GM12878 (cell line): ENCODE data around the gene DDX4. TPM values are rescaled to one million over a fixed set of nuclear protein-coding genes. Genes with fewer than 3 reads are reported as not detected.

Source experiments
- ATAC-seq: fragments of 200-7000 bp; cut with Tn5 transposase; 3 replicates; pipeline ENCODE4 v1.9.1; 2020; ENCODE audit warnings: mild to moderate bottlenecking, moderate library complexity
- BruUV-seq: library from RNA; stranded (reverse); fragments of 400-500 nt; replicated peaks from 2 replicates; lab custom pipeline; 2021; lab: Mats Ljungman, UMichigan
- CTCF ChIA-PET: fragments of 300-600 bp; sonication (Branson Sonifier 250); formaldehyde crosslinking; extraction: SDS; loops from one replicate; lab custom pipeline; 2021; ENCODE audit warnings: inconsistent platforms; lab: Yijun Ruan, JAX
- POLR2A ChIA-PET: fragments of 350-600 bp; formaldehyde crosslinking; extraction: SDS; loops from one replicate; lab custom pipeline; 2021; ENCODE audit warnings: inconsistent platforms; lab: Charles Lee
- RAD21 ChIA-PET: fragments of 300-600 bp; sonication (Branson Sonifier 250); formaldehyde crosslinking; loops from one replicate; lab custom pipeline; 2023; ENCODE audit warnings: antibody characterized with exemption; ENCODE audit not compliant: unreplicated experiment; lab: Charles Lee
- SMC1A ChIA-PET: fragments of 300-600 bp; sonication (Branson Sonifier 250); formaldehyde crosslinking; loops from one replicate; lab custom pipeline; 2023; ENCODE audit not compliant: unreplicated experiment, uncharacterized antibody; lab: Charles Lee
- DNase-seq: peaks from one replicate; pipeline ENCODE4 v3.0.0-alpha.2; 2011; ENCODE audit warnings: low read depth, low spot score
- FAIRE-seq: peaks from 3 replicates; lab custom pipeline; 2011; peaks lifted over from hg19 to GRCh38; lab: Jason Lieb, UNC
- H2AFZ ChIP-seq: 2 replicates; pipeline ENCODE4 v1.6.0; 2011; ENCODE audit warnings: low read depth, low read length, control low read depth; ENCODE audit not compliant: control insufficient read depth
- H3K27ac ChIP-seq: 2 replicates; pipeline ENCODE4 v1.5.1; 2011; ENCODE audit warnings: control low read depth; ENCODE audit not compliant: control insufficient read depth, insufficient read depth
- H3K27me3 ChIP-seq, 2 experiments: replicated peaks in 1 of 2; 2 replicates each; pipeline versions ENCODE4 v1.6.0 to v1.6.1; 2011; ENCODE audit warnings: low read length in 1 of 2; ENCODE audit not compliant: control insufficient read depth in 2 of 2, insufficient read depth in 2 of 2
- H3K36me3 ChIP-seq, 2 experiments: 2 replicates each; pipeline ENCODE4 v1.5.1; 2011; ENCODE audit warnings: low read length in 1 of 2; ENCODE audit not compliant: control insufficient read depth in 2 of 2, insufficient read depth in 2 of 2
- H3K4me1 ChIP-seq: 2 replicates; pipeline ENCODE4 v1.6.1; 2011; ENCODE audit warnings: mild to moderate bottlenecking, low read length, moderate library complexity, mixed read lengths; ENCODE audit not compliant: control insufficient read depth, insufficient read depth
- H3K4me2 ChIP-seq: 2 replicates; pipeline ENCODE4 v1.6.0; 2011; ENCODE audit warnings: control low read depth; ENCODE audit not compliant: control insufficient read depth, insufficient read depth
- H3K4me3 ChIP-seq: fragments of 200-600 bp; sonication (generic); 2 replicates; pipeline ENCODE4 v1.5.1; 2016
- H3K79me2 ChIP-seq: 2 replicates; pipeline ENCODE4 v1.6.0; 2011; ENCODE audit warnings: low read length; ENCODE audit not compliant: control insufficient read depth, insufficient read depth
- H3K9ac ChIP-seq: 2 replicates; pipeline ENCODE4 v1.8.0; 2011; ENCODE audit warnings: low read length, control low read depth, mixed read lengths; ENCODE audit not compliant: control insufficient read depth, insufficient read depth
- H3K9me3 ChIP-seq: replicated peaks from 3 replicates; pipeline ENCODE4 v1.5.1; 2011; ENCODE audit warnings: mild to moderate bottlenecking, low read length; ENCODE audit not compliant: control insufficient read depth, insufficient read depth
- H4K20me1 ChIP-seq: 2 replicates; pipeline ENCODE4 v1.6.0; 2011; ENCODE audit not compliant: control insufficient read depth, insufficient read depth
- BHLHE40 ChIP-seq, 2 experiments: fragments of 450-650 bp in 1 of 2; IDR thresholded peaks; 2 replicates each; pipeline ENCODE4 v1.6.1; 2011 to 2017; ENCODE audit warnings: low read depth in 2 of 2, borderline replicate concordance in 1 of 2, improper control_type of control experiment in 1 of 2, low read length in 1 of 2, mild to moderate bottlenecking in 1 of 2
- FOXM1 ChIP-seq: IDR thresholded peaks from 2 replicates; pipeline ENCODE4 v1.6.1; 2012; ENCODE audit warnings: low read depth, mild to moderate bottlenecking, inconsistent platforms, low read length, moderate library complexity
- HDAC6 ChIP-seq: fragments of 200-600 bp; sonication (generic); IDR thresholded peaks from one replicate; pipeline ENCODE4 v1.8.0; 2017; ENCODE audit warnings: antibody characterized with exemption; ENCODE audit not compliant: unreplicated experiment
- NR2C2 ChIP-seq: IDR thresholded peaks from 2 replicates; pipeline ENCODE4 v1.6.1; 2011; ENCODE audit warnings: borderline replicate concordance, low read depth; ENCODE audit not compliant: control insufficient read depth, insufficient read length
- RCOR1 ChIP-seq: conservative IDR thresholded peaks from 2 replicates; pipeline ENCODE4 v1.6.1; 2012; ENCODE audit warnings: low read depth, low read length, improper control_type of control experiment
- TBL1XR1 ChIP-seq: IDR thresholded peaks from 2 replicates; pipeline ENCODE4 v1.6.1; 2012; ENCODE audit warnings: low read depth, low read length, improper control_type of control experiment
- WGBS: methylation state at CpG from one replicate; pipeline ENCODE4 v1.1.6; 2016; ENCODE audit warnings: low lambda C conversion rate; ENCODE audit not compliant: insufficient replicate concordance, insufficient coverage; ENCODE audit errors: missing lambda C conversion rate; 5-methylcytosine and 5-hydroxymethylcytosine counted together
- in situ Hi-C: fragments of 300-500 bp; cut with MboI; formaldehyde crosslinking; loops from 9 replicates; pipeline ENCODE4 v1.14.3; 2018; ENCODE audit warnings: mixed read lengths
- intact Hi-C: fragments of 100-400 bp; cut with micrococcal nuclease; formaldehyde crosslinking; loops from one replicate; pipeline ENCODE4 v1.14.2; 2022; ENCODE audit not compliant: unreplicated experiment
- polyA plus RNA-seq, 11 experiments: library from polyadenylated mRNA; depleted of rRNA in 4 of 11; unstranded in 6 of 11; stranded (reverse) in 5 of 11; fragments of >200 nt; fragmentation: Nextera tagmentation in 4 of 11; fragmentation: Illumina TruSeq in 1 of 11; extraction: Ambion mirVana in 4 of 11; extraction: Trizol in 1 of 11; gene quantifications; 1 replicate in 1 of 11; 2 replicates in 10 of 11; pipeline versions ENCODE4 v1.2.1 to v1.2.3, GENCODE V29; 2011 to 2016; ENCODE audit warnings: inconsistent platforms in 2 of 11, missing spikeins in 2 of 11, low read depth in 1 of 11
- total RNA-seq, 4 experiments: library from RNA; depleted of rRNA in 3 of 4; stranded (reverse); fragments of >200 nt in 3 of 4; fragmentation: Illumina TruSeq in 1 of 4; extraction: Trizol in 1 of 4; gene quantifications; 2 replicates each; pipeline versions ENCODE4 v1.2.1 to v1.2.3, GENCODE V29; 2013 to 2021
- TF ChIP-seq, protein P1 (sequence below): fragments of 450-650 bp; formaldehyde crosslinking; IDR thresholded peaks from 2 replicates; pipeline ENCODE4 v1.4.0; 2022; ENCODE audit warnings: mild to moderate bottlenecking, moderate library complexity
- TF ChIP-seq, protein P2 (sequence below): fragments of 150-350 bp; IDR thresholded peaks from 2 replicates; pipeline ENCODE4 v1.6.1; 2016; ENCODE audit warnings: low read depth, low read length
- TF ChIP-seq, protein P3 (sequence below): IDR thresholded peaks from 2 replicates; pipeline ENCODE4 v1.6.1; 2011; ENCODE audit warnings: low read depth, mild to moderate bottlenecking, low read length, moderate library complexity, borderline replicate concordance; ENCODE audit errors: extremely low read depth
- TF ChIP-seq, protein P4 (sequence below): fragments of 450-650 bp; conservative IDR thresholded peaks from 2 replicates; pipeline ENCODE4 v1.6.1; 2017; ENCODE audit warnings: mild to moderate bottlenecking, moderate library complexity
- TF ChIP-seq, protein P5 (sequence below): fragments of 450-650 bp; IDR thresholded peaks from 2 replicates; pipeline ENCODE4 v1.6.1; 2018; ENCODE audit warnings: mild to moderate bottlenecking, low read depth, moderate library complexity; ENCODE audit not compliant: partially characterized antibody

DDX4 gene
- total and polyA plus RNA-seq, 10 of the 15 experiments (the other 5 are each of a cell fraction or from before 2014, with no cell fraction given) = 0.05 to 0.36 (median 0.09) TPM; not detected in 4

DNA sequence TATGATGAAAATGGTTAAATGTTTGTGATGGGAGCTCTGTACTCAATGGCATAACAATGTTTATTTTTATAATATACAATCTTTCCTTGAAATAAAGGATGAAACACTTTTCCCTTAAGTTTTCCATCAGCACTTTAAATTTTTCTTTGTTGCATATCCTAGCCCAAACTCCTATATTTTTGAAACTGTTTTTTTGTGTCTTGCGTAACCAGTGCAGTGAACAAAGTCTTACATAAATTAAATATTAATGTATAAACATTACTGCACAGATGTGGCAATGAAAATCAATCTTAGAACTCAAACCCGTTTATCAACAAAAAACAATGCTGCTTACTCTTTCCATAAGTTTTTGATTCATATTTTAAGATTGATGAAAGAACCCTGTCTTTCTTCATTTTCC, 79.2 kb downstream of the DDX4 start:
- Histone ChIP-seq H3K4me1 (no peaks in the 10 kb centered on the region), H3K36me3 (no peaks in the 10 kb centered on the region), H3K27ac (no peak overlapping the region), H3K79me2 (no peaks in the 10 kb centered on the region), H2AFZ (no peak overlapping the region), H3K9me3 (no peaks in the 10 kb centered on the region; the same call in 2 of the 3 replicates), H3K27me3 (peaks cover 0 to 4% of the 10 kb centered on the region in 2 experiments; a peak in 1 of 4 replicates), H3K9ac (no peak overlapping the region), H3K4me2 (no peak overlapping the region), H4K20me1 (no peaks in the 10 kb centered on the region), H3K4me3 (no peak overlapping the region)
- RAD21 ChIA-PET = no interaction called here
- DNase-seq (no peak), FAIRE-seq (no peak), ATAC-seq (no peak)
- CTCF ChIA-PET = no interaction called here
- intact Hi-C loops (no loop called here), in situ Hi-C loops (no loop called here)
- no TSS peak for BruUV-seq
- SMC1A ChIA-PET = no interaction called here
- 33% methylated on average over 2 of the region's 2 CpGs for WGBS
- POLR2A ChIA-PET = no interaction called here
- TF ChIP-seq TBL1XR1 = no peak
- no peak for TF ChIP-seq FOXM1
- TF ChIP-seq HDAC6 = no peak
- TF ChIP-seq, protein P1, sequence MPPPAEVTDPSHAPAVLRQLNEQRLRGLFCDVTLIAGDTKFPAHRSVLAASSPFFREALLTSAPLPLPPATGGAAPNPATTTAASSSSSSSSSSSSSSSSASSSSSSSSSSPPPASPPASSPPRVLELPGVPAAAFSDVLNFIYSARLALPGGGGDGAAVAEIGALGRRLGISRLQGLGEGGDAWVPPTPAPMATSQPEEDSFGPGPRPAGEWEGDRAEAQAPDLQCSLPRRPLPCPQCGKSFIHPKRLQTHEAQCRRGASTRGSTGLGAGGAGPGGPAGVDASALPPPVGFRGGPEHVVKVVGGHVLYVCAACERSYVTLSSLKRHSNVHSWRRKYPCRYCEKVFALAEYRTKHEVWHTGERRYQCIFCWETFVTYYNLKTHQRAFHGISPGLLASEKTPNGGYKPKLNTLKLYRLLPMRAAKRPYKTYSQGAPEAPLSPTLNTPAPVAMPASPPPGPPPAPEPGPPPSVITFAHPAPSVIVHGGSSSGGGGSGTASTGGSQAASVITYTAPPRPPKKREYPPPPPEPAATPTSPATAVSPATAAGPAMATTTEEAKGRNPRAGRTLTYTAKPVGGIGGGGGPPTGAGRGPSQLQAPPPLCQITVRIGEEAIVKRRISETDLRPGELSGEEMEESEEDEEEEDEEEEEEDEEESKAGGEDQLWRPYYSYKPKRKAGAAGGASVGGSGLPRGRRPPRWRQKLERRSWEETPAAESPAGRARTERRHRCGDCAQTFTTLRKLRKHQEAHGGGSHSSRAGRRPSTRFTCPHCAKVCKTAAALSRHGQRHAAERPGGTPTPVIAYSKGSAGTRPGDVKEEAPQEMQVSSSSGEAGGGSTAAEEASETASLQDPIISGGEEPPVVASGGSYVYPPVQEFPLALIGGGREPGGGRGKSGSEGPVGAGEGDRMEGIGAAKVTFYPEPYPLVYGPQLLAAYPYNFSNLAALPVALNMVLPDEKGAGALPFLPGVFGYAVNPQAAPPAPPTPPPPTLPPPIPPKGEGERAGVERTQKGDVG (CRISPR knock-in tag) = no peak
- TF ChIP-seq, protein P2, sequence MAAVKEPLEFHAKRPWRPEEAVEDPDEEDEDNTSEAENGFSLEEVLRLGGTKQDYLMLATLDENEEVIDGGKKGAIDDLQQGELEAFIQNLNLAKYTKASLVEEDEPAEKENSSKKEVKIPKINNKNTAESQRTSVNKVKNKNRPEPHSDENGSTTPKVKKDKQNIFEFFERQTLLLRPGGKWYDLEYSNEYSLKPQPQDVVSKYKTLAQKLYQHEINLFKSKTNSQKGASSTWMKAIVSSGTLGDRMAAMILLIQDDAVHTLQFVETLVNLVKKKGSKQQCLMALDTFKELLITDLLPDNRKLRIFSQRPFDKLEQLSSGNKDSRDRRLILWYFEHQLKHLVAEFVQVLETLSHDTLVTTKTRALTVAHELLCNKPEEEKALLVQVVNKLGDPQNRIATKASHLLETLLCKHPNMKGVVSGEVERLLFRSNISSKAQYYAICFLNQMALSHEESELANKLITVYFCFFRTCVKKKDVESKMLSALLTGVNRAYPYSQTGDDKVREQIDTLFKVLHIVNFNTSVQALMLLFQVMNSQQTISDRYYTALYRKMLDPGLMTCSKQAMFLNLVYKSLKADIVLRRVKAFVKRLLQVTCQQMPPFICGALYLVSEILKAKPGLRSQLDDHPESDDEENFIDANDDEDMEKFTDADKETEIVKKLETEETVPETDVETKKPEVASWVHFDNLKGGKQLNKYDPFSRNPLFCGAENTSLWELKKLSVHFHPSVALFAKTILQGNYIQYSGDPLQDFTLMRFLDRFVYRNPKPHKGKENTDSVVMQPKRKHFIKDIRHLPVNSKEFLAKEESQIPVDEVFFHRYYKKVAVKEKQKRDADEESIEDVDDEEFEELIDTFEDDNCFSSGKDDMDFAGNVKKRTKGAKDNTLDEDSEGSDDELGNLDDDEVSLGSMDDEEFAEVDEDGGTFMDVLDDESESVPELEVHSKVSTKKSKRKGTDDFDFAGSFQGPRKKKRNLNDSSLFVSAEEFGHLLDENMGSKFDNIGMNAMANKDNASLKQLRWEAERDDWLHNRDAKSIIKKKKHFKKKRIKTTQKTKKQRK = no peak
- TF ChIP-seq, protein P3, sequence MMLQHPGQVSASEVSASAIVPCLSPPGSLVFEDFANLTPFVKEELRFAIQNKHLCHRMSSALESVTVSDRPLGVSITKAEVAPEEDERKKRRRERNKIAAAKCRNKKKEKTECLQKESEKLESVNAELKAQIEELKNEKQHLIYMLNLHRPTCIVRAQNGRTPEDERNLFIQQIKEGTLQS = no peak
- TF ChIP-seq NR2C2 = no peak
- TF ChIP-seq, protein P4, sequence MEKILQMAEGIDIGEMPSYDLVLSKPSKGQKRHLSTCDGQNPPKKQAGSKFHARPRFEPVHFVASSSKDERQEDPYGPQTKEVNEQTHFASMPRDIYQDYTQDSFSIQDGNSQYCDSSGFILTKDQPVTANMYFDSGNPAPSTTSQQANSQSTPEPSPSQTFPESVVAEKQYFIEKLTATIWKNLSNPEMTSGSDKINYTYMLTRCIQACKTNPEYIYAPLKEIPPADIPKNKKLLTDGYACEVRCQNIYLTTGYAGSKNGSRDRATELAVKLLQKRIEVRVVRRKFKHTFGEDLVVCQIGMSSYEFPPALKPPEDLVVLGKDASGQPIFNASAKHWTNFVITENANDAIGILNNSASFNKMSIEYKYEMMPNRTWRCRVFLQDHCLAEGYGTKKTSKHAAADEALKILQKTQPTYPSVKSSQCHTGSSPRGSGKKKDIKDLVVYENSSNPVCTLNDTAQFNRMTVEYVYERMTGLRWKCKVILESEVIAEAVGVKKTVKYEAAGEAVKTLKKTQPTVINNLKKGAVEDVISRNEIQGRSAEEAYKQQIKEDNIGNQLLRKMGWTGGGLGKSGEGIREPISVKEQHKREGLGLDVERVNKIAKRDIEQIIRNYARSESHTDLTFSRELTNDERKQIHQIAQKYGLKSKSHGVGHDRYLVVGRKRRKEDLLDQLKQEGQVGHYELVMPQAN = no peak
- TF ChIP-seq, protein P5, sequence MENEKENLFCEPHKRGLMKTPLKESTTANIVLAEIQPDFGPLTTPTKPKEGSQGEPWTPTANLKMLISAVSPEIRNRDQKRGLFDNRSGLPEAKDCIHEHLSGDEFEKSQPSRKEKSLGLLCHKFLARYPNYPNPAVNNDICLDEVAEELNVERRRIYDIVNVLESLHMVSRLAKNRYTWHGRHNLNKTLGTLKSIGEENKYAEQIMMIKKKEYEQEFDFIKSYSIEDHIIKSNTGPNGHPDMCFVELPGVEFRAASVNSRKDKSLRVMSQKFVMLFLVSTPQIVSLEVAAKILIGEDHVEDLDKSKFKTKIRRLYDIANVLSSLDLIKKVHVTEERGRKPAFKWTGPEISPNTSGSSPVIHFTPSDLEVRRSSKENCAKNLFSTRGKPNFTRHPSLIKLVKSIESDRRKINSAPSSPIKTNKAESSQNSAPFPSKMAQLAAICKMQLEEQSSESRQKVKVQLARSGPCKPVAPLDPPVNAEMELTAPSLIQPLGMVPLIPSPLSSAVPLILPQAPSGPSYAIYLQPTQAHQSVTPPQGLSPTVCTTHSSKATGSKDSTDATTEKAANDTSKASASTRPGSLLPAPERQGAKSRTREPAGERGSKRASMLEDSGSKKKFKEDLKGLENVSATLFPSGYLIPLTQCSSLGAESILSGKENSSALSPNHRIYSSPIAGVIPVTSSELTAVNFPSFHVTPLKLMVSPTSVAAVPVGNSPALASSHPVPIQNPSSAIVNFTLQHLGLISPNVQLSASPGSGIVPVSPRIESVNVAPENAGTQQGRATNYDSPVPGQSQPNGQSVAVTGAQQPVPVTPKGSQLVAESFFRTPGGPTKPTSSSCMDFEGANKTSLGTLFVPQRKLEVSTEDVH = no peak
- no peak for TF ChIP-seq RCOR1
- TF ChIP-seq BHLHE40 (IDR thresholded peaks at IDR 0.05; ENCODE audit: borderline replicate concordance in 1 of 2, low read depth in 2 of 2, low read length in 1 of 2) = no peak
